DLD1 (cell line): ENCODE data around the gene S1PR3.

Source experiments
- in situ Hi-C: cut with HindIII; loops from 2 replicates; pipeline ENCODE4 v1.10.0; 2017; ENCODE audit warnings: low sequenced_read_pairs

The S1PR3 gene

GRCh38 chr9:88990729-88991065 lies 571 bp upstream of the S1PR3 start:
- in situ Hi-C loops = no loop called here

GRCh38 chr9:88992556-88992955 lies 1.3 kb downstream of the S1PR3 start:
- in situ Hi-C loops = no loop called here

- in situ Hi-C loops = no loop called here
Observed at GRCh38 chr9:88993327-88993726, 2.1 kb downstream of the S1PR3 start.

GRCh38 chr9:88993871-88994460 lies 2.7 kb downstream of the S1PR3 start:
- in situ Hi-C loops = no loop called here

GRCh38 chr9:88994469-88995199 lies 3.4 kb downstream of the S1PR3 start:
- in situ Hi-C loops = no loop called here

- in situ Hi-C loops = no loop called here
Observed at GRCh38 chr9:88995200-88995577, 3.9 kb downstream of the S1PR3 start.

- in situ Hi-C loops = no loop called here
Observed at GRCh38 chr9:88995627-88996026, 4.4 kb downstream of the S1PR3 start.

- in situ Hi-C loops = no loop called here
Observed at GRCh38 chr9:88996046-88996920, 5.0 kb downstream of the S1PR3 start.

GRCh38 chr9:88996921-88997235 lies 5.6 kb downstream of the S1PR3 start:
- in situ Hi-C loops = no loop called here

GRCh38 chr9:88997646-88998045 lies 6.4 kb downstream of the S1PR3 start:
- in situ Hi-C loops = no loop called here

- in situ Hi-C loops = no loop called here
Observed at GRCh38 chr9:88998503-88998902, 7.2 kb downstream of the S1PR3 start.

- in situ Hi-C loops = no loop called here
Observed at GRCh38 chr9:88998911-88999310, 7.6 kb downstream of the S1PR3 start.

- in situ Hi-C loops = no loop called here
Observed at GRCh38 chr9:89000371-89000781, 9.1 kb downstream of the S1PR3 start.

- in situ Hi-C loops = no loop called here
Observed at GRCh38 chr9:89000973-89001916, 10.0 kb downstream of the S1PR3 start.

- in situ Hi-C loops = no loop called here
Observed at GRCh38 chr9:89001917-89002540, 10.8 kb downstream of the S1PR3 start.

GRCh38 chr9:89002987-89003386 lies 11.7 kb downstream of the S1PR3 start:
- in situ Hi-C loops = no loop called here

GRCh38 chr9:89005323-89005722 lies 14.1 kb downstream of the S1PR3 start:
- in situ Hi-C loops = no loop called here

GRCh38 chr9:89006267-89006666 lies 15.0 kb downstream of the S1PR3 start:
- in situ Hi-C loops = no loop called here

GRCh38 chr9:89006996-89007967 lies 16.0 kb downstream of the S1PR3 start:
- in situ Hi-C loops = no loop called here
